Mammary epithelial cell (primary cell): Measurements from ENCODE around the gene LRP2BP.

Experiments used
- CTCF ChIP-seq, 2 donors: IDR thresholded peaks in 1 of 2; conservative IDR thresholded peaks in 1 of 2; 2 replicates each; pipeline ENCODE4 v1.5.1; 2011 to 2012; ENCODE audit warnings: inconsistent platforms in 2 of 2, low read length in 2 of 2, mild to moderate bottlenecking in 2 of 2, control low read depth in 1 of 2, low read depth in 1 of 2; ENCODE audit not compliant: insufficient read depth in 1 of 2; ENCODE audit errors: extremely low read depth in 1 of 2
- EZH2 ChIP-seq: IDR thresholded peaks from 2 replicates; pipeline ENCODE4 v1.6.1; 2012; ENCODE audit warnings: low read length, inconsistent platforms, borderline replicate concordance

DNA sequence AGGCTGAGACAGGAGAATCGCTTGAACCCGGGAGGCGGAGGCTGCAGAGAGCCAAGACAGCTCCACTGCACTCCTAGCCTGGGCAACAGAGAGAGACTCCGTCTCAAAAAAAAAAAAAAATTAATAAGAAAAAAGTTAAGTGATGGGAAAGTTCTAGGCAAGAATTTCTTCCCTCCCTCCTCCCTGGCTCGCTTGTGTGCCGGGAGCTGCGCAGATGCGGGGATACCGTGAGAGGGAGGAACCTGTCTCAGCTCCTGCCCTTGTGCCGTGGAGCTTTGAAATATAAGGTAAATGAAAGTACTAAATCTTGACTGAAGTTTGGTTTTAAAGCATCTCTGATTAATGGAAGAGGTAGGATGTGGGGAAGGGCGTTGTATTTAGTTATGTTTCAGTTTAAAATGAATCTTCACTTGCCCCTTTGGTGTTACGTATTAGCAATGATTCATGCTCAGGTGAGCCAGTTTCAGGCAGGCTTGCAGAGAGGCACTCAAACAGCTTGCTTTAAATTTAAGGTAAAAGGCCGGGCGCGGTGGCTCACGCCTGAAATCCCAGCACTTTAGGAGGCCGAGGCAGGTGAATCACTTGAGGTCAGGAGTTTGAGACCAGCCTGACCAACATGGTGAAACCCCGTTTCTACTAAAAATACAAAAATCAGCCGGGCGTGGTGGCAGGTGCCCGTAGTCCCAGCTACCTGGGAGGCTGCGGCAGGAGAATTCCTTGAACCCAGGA, 31.4 kb upstream of the LRP2BP start:
- TF ChIP-seq CTCF (conservative IDR thresholded peaks at IDR 0.05 in 1 of 2, IDR thresholded peaks at IDR 0.05 in 1 of 2; ENCODE audit: extremely low read depth in 1 of 2, insufficient read depth in 1 of 2, low read depth in 1 of 2, low read length in 2 of 2) (no peak), EZH2 (no peak)
